WTC11 (cell line): ENCODE results near the gene DNM1. TPM values are rescaled to one million over a fixed set of nuclear protein-coding genes. Genes with fewer than 3 reads are reported as not detected.

Experiments used
- ARID4B ChIP-seq: sonication (generic); formaldehyde crosslinking; IDR thresholded peaks from 2 replicates; pipeline ENCODE4 v1.8.0; 2023; ENCODE audit warnings: missing genetic modification reagents, mild to moderate bottlenecking, borderline replicate concordance
- ATF3 ChIP-seq: sonication (generic); formaldehyde crosslinking; conservative IDR thresholded peaks from 2 replicates; pipeline ENCODE4 v1.8.1; 2022; ENCODE audit warnings: mild to moderate bottlenecking, missing genetic modification reagents
- CREM ChIP-seq: sonication (generic); formaldehyde crosslinking; IDR thresholded peaks from 2 replicates; pipeline ENCODE4 v1.8.1; 2022; ENCODE audit warnings: mild to moderate bottlenecking, missing genetic modification reagents, moderate library complexity
- E2F5 ChIP-seq: sonication (generic); formaldehyde crosslinking; IDR thresholded peaks from 2 replicates; pipeline ENCODE4 v1.8.1; 2022; ENCODE audit warnings: mild to moderate bottlenecking, moderate library complexity, missing genetic modification reagents
- FOXP4 ChIP-seq: sonication (generic); formaldehyde crosslinking; IDR thresholded peaks from 2 replicates; pipeline ENCODE4 v1.8.0; 2022; ENCODE audit warnings: mild to moderate bottlenecking, missing genetic modification reagents
- GABPB1 ChIP-seq: sonication (generic); formaldehyde crosslinking; IDR thresholded peaks from 2 replicates; pipeline ENCODE4 v1.8.1; 2023; ENCODE audit warnings: mild to moderate bottlenecking, missing genetic modification reagents
- GRHL2 ChIP-seq: fragments of 250-450 bp; sonication (Bioruptor Pico); IDR thresholded peaks from 2 replicates; pipeline ENCODE4 v1.8.0; 2022; ENCODE audit warnings: mild to moderate bottlenecking, moderate library complexity; ENCODE audit not compliant: insufficient replicate concordance, severe bottlenecking
- HMGXB4 ChIP-seq: sonication (generic); formaldehyde crosslinking; IDR thresholded peaks from 2 replicates; pipeline ENCODE4 v1.8.1; 2023; ENCODE audit warnings: mild to moderate bottlenecking, moderate library complexity, missing genetic modification reagents
- IRF1 ChIP-seq: sonication (generic); formaldehyde crosslinking; IDR thresholded peaks from 2 replicates; pipeline ENCODE4 v1.8.0; 2023; ENCODE audit warnings: missing genetic modification reagents
- IRF2 ChIP-seq: sonication (generic); formaldehyde crosslinking; IDR thresholded peaks from 2 replicates; pipeline ENCODE4 v1.8.0; 2022; ENCODE audit warnings: low read depth, missing genetic modification reagents, borderline replicate concordance
- JAZF1 ChIP-seq: fragments of 250-450 bp; sonication (Bioruptor Pico); IDR thresholded peaks from 2 replicates; pipeline ENCODE4 v1.9.0; 2021; ENCODE audit warnings: moderate library complexity, mild to moderate bottlenecking, inconsistent platforms
- MLX ChIP-seq: sonication (generic); formaldehyde crosslinking; IDR thresholded peaks from 2 replicates; pipeline ENCODE4 v1.8.1; 2023; ENCODE audit warnings: mild to moderate bottlenecking, missing genetic modification reagents, moderate library complexity
- OVOL2 ChIP-seq: fragments of 250-450 bp; sonication (Bioruptor Pico); IDR thresholded peaks from 2 replicates; pipeline ENCODE4 v1.9.0; 2021; ENCODE audit warnings: mild to moderate bottlenecking, borderline replicate concordance
- PREB ChIP-seq: sonication (generic); formaldehyde crosslinking; IDR thresholded peaks from 2 replicates; pipeline ENCODE4 v1.8.1; 2022; ENCODE audit warnings: mild to moderate bottlenecking, missing genetic modification reagents, moderate library complexity, borderline replicate concordance
- USF2 ChIP-seq: sonication (generic); formaldehyde crosslinking; IDR thresholded peaks from 2 replicates; pipeline ENCODE4 v1.8.1; 2023; ENCODE audit warnings: mild to moderate bottlenecking, missing genetic modification reagents, moderate library complexity
- ZBTB43 ChIP-seq: sonication (generic); formaldehyde crosslinking; IDR thresholded peaks from 2 replicates; pipeline ENCODE4 v1.8.1; 2023; ENCODE audit warnings: mild to moderate bottlenecking, missing genetic modification reagents
- ZNF121 ChIP-seq: sonication (generic); formaldehyde crosslinking; IDR thresholded peaks from 2 replicates; pipeline ENCODE4 v1.8.0; 2023; ENCODE audit warnings: missing genetic modification reagents
- ZNF219 ChIP-seq: sonication (generic); formaldehyde crosslinking; IDR thresholded peaks from 2 replicates; pipeline ENCODE4 v1.8.0; 2023; ENCODE audit warnings: missing genetic modification reagents, mild to moderate bottlenecking, borderline replicate concordance
- ZNF416 ChIP-seq: fragments of 250-450 bp; sonication (Bioruptor Pico); IDR thresholded peaks from 2 replicates; pipeline ENCODE4 v1.9.0; 2021; ENCODE audit warnings: mild to moderate bottlenecking, inconsistent platforms
- ZNF423 ChIP-seq: fragments of 250-450 bp; sonication (Bioruptor Pico); IDR thresholded peaks from 2 replicates; pipeline ENCODE4 v2.1.2; 2022; ENCODE audit warnings: mild to moderate bottlenecking, moderate library complexity
- total RNA-seq: library from RNA; stranded (reverse); gene quantifications from 3 replicates; pipeline ENCODE4 v1.2.3, GENCODE V29; 2021

Gene DNM1
- total RNA-seq, 1 experiment from 2014 or later, result 79.0 TPM

GRCh38 chr9:128191406-128192046 is 11.7 kb upstream of the DNM1 start, which contains the start of gene CIZ1 (continued):
- TF ChIP-seq PREB, result no peak
- no peak for TF ChIP-seq GRHL2 (CRISPR knock-in tag)
- TF ChIP-seq ZNF423 (CRISPR knock-in tag), result no peak
- TF ChIP-seq USF2 (CRISPR knock-in tag), result no peak
- TF ChIP-seq MLX (CRISPR knock-in tag), result 0 out of 2 replicates have a peak, but pooled peaks have one; percentile 47
- peak; percentile 51; the same call in 1 of the 2 replicates for TF ChIP-seq GABPB1 (CRISPR knock-in tag)
- peak; percentile 84; the same call in 1 of the 2 replicates for TF ChIP-seq FOXP4 (CRISPR knock-in tag)
- TF ChIP-seq ZBTB43 (CRISPR knock-in tag), result peak; percentile 37; the same call in 1 of the 2 replicates
- TF ChIP-seq ARID4B, result peak; percentile 37; the same call in 1 of the 2 replicates
- no peak for TF ChIP-seq ZNF121 (CRISPR knock-in tag)
- no peak for TF ChIP-seq JAZF1 (CRISPR knock-in tag)
- TF ChIP-seq IRF2 (CRISPR knock-in tag), result 0 out of 2 replicates have a peak, but pooled peaks have one; percentile 41
- no peak for TF ChIP-seq ZNF416
- TF ChIP-seq HMGXB4 (CRISPR knock-in tag), result peak; percentile 99
- TF ChIP-seq IRF1 (CRISPR knock-in tag), result no peak
- no peak for TF ChIP-seq ATF3 (CRISPR knock-in tag)
- peak; percentile 44; the same call in 1 of the 2 replicates for TF ChIP-seq ZNF219
- no peak for TF ChIP-seq OVOL2 (CRISPR knock-in tag)
- peak; percentile 73 for TF ChIP-seq E2F5
- TF ChIP-seq CREM (CRISPR knock-in tag), result 0 out of 2 replicates have a peak, but pooled peaks have one; percentile 42
